Stimulated activated CD8-positive, alpha-beta memory T cell treated with anti-CD3 and anti-CD28 coated beads, Interleukin-12 subunit alpha, Interleukin-12 subunit beta, amount 100 ng/mL, for 24 hours (primary cell): Measurements from ENCODE around the gene KLF4.
A peak's percentile ranks its signal among the peaks of the same experiment; 100 is the strongest.
"Not testable (repeated sequence)": the region's sequence is repeated elsewhere in the genome, so short reads cannot be mapped to it uniquely, and the experiment has no call there.

ENCODE experiments used
- DNase-seq: peaks from one replicate; pipeline ENCODE4 v3.0.0-alpha.2; 2020; ENCODE audit errors: extremely low read depth

KLF4 gene

GRCh38 chr9:107489687-107490605 is at the start of gene KLF4:
KLF4 (minus strand) TSS chr9:107489769; CDS start chr9:107489172, 597 bp downstream.
- peak; percentile 32 for DNase-seq

GRCh38 chr9:107536462-107536861 is 46.9 kb upstream of the KLF4 start:
- no peak for DNase-seq

- DNase-seq, result no peak
These were observed 45.0 kb upstream of the KLF4 start for GRCh38 chr9:107534510-107535078.

- no peak for DNase-seq
These were observed 41.1 kb upstream of the KLF4 start for GRCh38 chr9:107530679-107531078.

- DNase-seq, result no peak
These were observed 39.1 kb upstream of the KLF4 start for GRCh38 chr9:107528686-107529085.

GRCh38 chr9:107523539-107523938 is 34.0 kb upstream of the KLF4 start:
- DNase-seq, result no peak

- DNase-seq, result no peak
These were observed 30.6 kb upstream of the KLF4 start for GRCh38 chr9:107520186-107520585.

GRCh38 chr9:107518037-107518807 is 28.7 kb upstream of the KLF4 start:
- no peak for DNase-seq

- DNase-seq, result no peak
These were observed 24.0 kb upstream of the KLF4 start for GRCh38 chr9:107513464-107514100.

- no peak for DNase-seq
These were observed 15.3 kb upstream of the KLF4 start for GRCh38 chr9:107504585-107505455.

GRCh38 chr9:107502464-107502863 is 12.9 kb upstream of the KLF4 start:
- DNase-seq, result no peak

GRCh38 chr9:107500421-107501200 is 11.0 kb upstream of the KLF4 start:
- DNase-seq, result not testable (repeated sequence)

GRCh38 chr9:107496976-107497375 is 7.4 kb upstream of the KLF4 start:
- no peak for DNase-seq

- DNase-seq, result no peak
These were observed 2.9 kb upstream of the KLF4 start for GRCh38 chr9:107492381-107492970.

- DNase-seq, result no peak
These were observed 1.8 kb upstream of the KLF4 start for GRCh38 chr9:107491081-107492053.

GRCh38 chr9:107490606-107490970 is 1.0 kb upstream of the KLF4 start:
- DNase-seq, result not testable (repeated sequence)

GRCh38 chr9:107489144-107489673 is 360 bp downstream of the KLF4 start:
- no peak for DNase-seq

GRCh38 chr9:107488375-107489143 is 1.0 kb downstream of the KLF4 start:
- no peak for DNase-seq
